ENCODE data around the gene DDAH1. TPM values are rescaled to one million over a fixed set of nuclear protein-coding genes. Genes with fewer than 3 reads are reported as not detected.

DDAH1 gene
- total and polyA plus RNA-seq, 2 of the 8 experiments (the other 6 are each of a cell fraction or from before 2014, with no cell fraction given), result 22.8 to 54.5 TPM

- TF ChIP-seq CHD7 (IDR thresholded peaks at IDR 0.05; ENCODE audit: insufficient replicate concordance, low read length) (no peak), CEBPB (IDR thresholded peaks at IDR 0.05; ENCODE audit: low read depth, low read length) (no peak), SRF (IDR thresholded peaks at IDR 0.05; ENCODE audit: low read depth, low read length) (no peak), CREB1 (IDR thresholded peaks at IDR 0.05) (no peak), CBX8 (IDR thresholded peaks at IDR 0.05; ENCODE audit: borderline replicate concordance, low read depth, low read length) (no peak), ATF3 (IDR thresholded peaks at IDR 0.05; ENCODE audit: insufficient read depth, low read depth, low read length) (no peak), HDAC6 (IDR thresholded peaks at IDR 0.05; ENCODE audit: low read depth, low read length) (no peak), CHD1 (IDR thresholded peaks at IDR 0.05; ENCODE audit: low read depth, low read length) (no peak), EZH2 (IDR thresholded peaks at IDR 0.05; ENCODE audit: low read depth, low read length, severe bottlenecking) (no peak)
- TF ChIP-seq, protein P1, sequence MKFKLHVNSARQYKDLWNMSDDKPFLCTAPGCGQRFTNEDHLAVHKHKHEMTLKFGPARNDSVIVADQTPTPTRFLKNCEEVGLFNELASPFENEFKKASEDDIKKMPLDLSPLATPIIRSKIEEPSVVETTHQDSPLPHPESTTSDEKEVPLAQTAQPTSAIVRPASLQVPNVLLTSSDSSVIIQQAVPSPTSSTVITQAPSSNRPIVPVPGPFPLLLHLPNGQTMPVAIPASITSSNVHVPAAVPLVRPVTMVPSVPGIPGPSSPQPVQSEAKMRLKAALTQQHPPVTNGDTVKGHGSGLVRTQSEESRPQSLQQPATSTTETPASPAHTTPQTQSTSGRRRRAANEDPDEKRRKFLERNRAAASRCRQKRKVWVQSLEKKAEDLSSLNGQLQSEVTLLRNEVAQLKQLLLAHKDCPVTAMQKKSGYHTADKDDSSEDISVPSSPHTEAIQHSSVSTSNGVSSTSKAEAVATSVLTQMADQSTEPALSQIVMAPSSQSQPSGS (IDR thresholded peaks at IDR 0.05; ENCODE audit: low read length), result no peak
These were observed 43.8 kb downstream of the DDAH1 start (continued) for GRCh38 chr1:85421179-85421578.
